Renal cortical epithelial cell (primary cell): Measurements from ENCODE around the gene RPL29. TPM values are rescaled to one million over a fixed set of nuclear protein-coding genes. Genes with fewer than 3 reads are reported as not detected.

Source experiments
- DNase-seq: peaks from one replicate; pipeline ENCODE4 v3.0.0-alpha.2; 2011; ENCODE audit warnings: low read depth
- total RNA-seq: library from RNA; depleted of rRNA; stranded (reverse); fragments of >200 nt; gene quantifications from 2 replicates; pipeline ENCODE4 v1.2.3, GENCODE V29; 2014

The RPL29 gene
- total RNA-seq, 1 donor from 2014 or later = 846 TPM

DNA sequence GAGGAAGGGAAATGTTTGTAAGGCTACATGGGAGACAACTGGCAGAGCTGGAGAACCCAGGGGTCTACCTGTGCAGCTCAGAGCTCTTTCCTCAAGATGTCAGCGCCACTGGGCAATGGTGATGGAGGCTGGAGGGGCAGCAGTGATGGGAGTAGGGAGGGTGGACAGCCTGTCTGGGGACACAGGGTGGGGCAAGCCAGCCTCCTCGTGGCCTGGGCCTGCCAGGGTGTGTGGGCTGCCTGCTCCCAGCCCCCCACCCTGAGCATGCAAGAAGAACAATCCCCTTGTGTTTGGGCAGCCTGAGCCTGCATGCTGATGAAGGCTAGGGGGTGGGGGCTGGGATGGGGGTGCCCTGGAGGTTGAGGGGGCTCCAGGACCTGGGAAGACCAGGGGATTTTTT, 29.7 kb downstream of the RPL29 start:
- DNase-seq = no peak

DNA sequence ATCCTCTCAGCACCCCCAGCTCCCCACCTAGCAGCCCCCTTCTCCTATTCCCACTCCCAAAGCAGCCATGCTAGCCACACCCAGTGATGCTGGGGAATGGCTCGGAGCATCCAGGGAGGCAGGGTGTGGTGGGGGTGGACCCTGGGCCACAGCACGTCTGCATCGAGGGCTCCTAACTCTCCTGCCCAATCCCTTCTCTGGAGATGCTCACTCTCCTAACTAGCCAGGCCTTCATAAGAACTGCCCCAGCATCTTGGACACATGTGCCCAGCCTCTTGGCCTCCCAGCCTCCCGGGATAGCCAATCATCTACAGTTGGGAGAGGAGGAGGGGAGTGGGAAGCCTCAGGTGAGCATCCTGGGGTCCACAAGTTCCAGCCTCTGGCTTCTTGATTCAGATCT, 31.2 kb downstream of the RPL29 start:
- no peak for DNase-seq

DNA sequence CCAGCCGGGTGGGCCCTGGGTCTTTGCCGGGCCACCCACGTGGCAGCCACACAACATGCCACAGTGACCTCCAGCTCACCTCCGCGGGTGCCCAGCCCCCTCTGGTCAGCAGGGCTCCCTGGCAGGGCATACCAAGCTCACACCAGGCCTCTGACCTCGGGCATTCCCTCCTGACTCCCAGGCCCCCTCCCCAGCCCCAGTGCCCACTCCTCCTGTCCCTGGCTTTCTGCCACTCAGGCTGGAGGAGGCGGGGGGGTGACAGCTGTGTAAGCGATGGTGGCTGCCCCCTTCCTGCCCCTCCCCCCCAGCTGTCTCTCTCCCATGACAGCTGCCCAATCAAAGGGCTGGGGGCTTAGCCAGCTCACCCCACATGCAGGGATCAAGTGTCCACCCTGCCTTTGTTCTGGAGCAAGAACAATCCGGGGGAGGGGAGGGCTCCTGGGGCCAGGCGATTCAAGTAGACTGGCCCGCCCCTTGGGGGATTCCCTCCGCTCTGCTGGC, 31.7 kb downstream of the RPL29 start:
- DNase-seq = no peak

DNA sequence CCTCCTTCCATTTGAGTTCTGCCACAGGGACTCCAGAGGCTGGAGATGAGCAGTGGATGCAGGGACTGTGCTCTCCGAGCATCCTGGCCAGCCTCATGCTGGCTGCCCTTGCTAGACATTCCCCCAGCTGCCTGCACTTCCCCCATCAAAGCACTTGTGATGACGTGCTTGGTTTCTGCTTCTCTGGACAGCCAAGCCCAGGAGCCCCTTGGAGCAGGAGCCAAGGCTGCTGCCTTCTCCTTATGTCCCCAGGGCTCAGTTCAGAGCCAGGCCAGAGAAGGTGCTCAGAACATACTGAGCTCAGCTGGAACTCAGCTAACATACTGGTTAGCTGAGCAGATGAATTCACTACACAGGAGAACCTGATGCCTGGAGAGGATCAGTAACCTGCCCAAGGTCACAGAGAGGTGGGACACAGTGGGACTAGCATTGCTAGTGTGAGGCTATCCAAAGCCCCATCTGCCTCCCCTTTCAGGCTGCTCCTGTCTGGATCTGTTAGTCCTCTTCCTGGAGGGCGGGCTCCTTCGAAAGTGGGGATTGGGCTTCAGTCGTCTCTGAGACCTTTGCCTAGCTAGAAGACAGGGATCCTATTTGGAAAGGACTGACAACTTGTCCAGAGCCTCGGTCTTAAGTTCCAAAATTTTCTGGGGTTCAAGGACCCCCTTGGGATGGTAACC, 32.7 kb downstream of the RPL29 start:
- no peak for DNase-seq

DNA sequence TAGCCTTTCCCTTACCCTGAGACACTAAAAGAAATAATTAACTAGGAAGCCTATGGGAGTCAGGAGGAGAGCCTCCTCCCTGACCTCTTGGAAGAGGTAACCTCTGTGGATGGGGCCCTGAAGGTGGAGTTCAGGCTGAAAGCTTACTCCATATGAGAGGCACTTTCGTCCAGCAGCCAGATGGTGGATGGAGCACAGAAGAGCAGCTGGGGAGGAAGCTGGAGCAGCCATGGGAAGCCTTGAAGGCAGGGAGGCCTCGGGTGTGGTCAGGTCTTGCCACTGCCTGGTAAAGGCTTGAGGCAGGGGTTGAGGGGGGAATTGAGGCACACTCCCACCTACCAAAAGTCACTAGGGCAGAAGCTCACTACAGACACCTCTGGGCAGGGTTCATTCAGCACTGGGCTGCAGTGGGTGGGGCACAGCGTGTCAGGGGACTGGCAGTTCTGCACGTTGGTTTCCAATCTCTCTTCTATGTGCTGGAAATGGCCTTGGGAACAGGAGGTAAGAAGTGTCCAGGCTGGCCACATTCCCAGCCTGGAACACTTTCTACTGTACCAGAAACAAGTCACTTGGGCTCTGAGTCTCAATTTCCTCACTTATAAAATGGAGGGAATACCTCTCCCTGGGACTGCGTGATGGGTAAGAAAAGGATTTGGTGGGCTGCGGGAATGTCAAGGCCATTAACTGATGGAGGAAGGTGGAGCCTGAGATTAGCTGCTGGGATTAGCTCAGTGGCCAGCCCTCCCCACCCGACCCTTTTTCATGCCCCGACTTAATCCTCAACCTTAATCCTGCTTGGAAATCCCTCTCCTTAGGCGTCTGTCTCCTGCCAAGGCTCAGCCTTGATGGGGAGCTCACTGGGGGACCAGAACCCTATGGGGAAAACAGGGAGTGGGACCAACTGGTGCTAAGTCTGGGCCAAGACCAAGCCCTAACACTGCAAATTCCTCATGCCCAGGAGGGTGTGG, 33.8 kb downstream of the RPL29 start:
- DNase-seq = no peak

DNA sequence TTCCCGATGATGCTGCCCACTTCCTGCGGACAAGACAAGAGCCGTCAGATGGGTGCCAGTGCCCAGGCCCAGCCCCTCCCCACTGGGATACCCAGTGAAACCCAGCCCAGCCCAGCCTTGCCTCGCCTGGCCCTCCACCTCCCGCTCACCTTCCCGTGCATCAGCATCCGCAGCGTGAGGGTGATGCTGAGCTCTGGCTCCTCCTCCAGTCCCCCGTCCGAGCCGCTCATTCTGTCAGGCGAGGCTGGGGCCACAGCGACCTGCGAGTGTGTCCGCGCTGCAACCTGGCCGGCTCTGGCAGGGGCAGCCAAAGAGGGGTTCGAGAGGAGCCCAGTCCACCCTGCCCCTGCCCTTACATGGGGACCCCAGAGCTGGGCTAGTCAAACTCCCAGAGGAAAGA, 34.7 kb downstream of the RPL29 start:
- no peak for DNase-seq

DNA sequence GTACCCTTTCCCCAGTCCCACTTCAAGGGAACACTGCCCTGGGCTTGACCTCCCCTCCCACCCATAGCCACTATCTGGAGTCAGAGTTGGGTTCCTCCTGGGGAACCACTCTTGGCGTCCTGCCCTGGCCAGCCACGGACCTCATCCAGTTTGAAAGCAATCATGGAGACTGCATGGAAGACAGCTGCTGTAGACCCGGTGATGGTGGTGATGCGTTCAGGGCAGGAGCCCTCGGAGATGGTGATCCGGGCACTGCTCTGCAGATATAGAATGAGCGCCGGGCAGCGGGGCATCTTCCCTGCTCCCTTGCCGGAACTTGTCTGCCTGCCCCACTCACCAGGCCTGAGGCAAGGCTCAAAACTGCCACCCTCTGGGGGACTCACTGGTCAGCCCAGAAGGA, 35.3 kb downstream of the RPL29 start:
- DNase-seq = no peak

DNA sequence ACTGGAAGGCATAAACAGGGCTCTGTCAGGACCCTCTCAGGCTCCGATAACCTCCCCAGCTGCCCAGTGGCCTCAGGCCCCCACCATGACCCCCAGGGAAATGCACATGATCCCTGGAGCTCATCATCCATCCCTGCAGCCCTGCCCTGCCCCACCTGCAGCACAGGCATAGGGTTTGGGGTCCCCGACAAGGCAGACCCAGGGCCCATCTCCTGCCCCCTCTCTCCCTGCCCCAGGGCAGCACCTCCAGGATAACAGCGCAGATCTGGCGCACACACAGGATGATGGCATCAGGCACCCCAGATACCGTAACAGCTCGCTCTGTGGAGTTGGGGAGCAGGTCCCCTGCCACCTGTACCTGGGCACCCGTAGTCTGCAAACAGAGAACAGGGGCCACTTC, 36.0 kb downstream of the RPL29 start:
- DNase-seq = no peak

DNA sequence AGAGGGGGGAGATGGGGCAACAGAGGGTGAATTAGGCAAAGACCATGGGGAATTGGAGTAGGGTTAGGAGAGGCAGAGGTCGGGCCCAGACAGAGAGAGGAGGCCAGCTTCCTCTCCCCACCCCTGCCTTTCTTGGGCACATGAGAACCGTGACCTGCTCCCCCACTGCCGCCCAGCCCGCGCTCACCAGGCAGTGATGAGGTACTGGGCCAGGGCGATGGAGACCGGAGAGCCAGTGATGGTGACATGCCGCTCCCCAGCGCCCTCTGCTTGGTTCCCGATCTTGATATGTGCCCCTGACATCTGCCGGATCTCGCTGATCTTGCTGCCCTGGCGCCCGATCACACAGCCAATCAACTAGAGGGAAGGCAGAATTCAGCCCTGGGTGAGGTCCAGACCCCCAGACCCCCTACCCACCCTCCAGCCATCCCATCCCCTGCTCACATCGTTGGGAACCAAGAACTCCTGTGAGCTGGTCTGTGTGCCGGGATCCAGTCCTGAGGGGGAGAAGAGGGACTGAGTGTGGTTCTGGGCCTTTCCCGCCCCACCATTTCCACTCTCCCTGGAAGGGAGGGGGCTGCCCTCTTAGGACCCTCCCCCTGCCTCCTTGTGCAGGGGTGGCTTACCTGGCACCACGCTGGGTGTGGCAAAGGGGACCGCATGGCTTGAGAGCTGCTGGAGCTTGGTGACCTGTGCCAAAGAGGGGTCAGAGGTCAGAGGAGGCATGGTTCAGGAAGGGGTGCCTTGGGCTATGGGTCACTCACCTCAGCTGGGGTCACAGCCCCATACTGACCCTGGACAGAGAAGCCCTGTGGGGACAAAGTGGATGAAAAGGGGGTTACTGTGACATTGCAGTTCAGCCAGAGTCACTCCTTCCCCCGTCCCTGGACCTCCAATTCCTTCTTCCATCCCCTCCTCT, 36.8 kb downstream of the RPL29 start:
- DNase-seq = no peak

DNA sequence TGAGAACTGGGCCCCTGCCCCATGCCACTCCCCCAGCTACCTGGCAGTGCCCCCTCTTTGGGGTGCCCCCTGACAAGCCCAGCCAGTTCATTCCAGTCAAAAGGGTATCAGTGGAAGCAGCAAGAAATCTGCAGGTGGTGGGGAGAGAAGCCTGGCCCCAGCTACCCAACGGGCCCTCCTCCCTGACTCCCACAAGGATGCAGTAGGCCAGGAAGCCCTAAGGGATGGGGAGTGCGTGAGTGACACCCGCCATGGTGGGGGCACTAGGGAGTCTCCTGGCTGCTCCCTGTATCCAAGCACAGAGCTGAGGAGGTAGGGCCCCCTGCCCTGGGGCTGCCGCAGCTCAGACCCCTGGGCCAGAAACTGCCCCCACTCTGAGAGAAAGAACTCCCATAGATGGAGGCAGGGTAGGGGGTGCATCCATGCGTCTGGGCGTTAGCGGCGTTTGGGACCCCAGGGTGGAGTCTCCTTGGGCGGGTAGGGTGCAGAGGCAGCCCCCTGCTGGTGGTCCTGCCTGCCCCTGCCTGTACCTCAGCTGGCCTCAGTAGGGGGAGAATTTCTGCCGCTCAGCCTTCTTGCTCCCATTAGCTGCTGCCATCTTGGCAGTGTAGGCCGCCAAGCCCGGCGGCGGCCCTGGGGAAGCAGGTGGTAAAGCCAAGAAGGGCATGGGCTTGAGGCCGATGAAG, 38.0 kb downstream of the RPL29 start:
- no peak for DNase-seq

DNA sequence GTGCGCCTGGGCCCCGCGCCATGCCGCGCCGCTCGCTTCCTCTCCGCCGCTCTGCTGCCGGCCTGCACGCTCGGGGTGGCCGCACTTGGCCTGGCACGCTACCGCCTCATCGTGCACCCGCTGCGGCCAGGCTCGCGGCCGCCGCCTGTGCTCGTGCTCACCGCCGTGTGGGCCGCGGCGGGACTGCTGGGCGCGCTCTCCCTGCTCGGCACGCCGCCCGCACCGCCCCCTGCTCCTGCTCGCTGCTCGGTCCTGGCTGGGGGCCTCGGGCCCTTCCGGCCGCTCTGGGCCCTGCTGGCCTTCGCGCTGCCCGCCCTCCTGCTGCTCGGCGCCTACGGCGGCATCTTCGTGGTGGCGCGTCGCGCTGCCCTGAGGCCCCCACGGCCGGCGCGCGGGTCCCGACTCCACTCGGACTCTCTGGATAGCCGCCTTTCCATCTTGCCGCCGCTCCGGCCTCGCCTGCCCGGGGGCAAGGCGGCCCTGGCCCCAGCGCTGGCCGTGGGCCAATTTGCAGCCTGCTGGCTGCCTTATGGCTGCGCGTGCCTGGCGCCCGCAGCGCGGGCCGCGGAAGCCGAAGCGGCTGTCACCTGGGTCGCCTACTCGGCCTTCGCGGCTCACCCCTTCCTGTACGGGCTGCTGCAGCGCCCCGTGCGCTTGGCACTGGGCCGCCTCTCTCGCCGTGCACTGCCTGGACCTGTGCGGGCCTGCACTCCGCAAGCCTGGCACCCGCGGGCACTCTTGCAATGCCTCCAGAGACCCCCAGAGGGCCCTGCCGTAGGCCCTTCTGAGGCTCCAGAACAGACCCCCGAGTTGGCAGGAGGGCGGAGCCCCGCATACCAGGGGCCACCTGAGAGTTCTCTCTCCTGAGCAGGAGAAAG, 39.6 kb downstream of the RPL29 start:
- no peak for DNase-seq

DNA sequence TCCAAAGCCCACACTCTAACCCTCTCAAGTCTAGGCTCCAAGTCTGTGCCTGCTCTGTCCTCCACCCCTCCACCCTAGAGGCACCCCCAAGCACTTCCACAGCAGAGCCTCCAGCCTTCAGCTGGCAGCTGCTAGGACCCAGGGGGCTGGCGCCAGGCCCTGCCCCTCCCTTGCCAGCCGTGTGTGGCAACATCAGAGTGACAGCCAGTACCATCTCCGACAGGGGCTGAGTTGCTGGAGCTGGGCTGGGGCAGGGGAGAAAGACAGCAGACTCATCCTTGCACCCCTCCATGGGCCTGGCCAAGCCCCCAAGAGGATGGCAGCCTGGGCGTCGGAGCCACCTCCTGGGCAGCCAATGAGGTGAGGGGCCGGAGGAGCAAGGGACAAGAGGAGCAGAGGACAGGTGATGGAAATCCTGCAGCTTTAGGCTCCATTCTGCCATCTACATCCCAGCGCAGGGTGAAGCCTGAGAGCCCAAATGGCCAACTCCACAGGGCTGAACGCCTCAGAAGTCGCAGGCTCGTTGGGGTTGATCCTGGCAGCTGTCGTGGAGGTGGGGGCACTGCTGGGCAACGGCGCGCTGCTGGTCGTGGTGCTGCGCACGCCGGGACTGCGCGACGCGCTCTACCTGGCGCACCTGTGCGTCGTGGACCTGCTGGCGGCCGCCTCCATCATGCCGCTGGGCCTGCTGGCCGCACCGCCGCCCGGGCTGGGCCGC, 40.4 kb downstream of the RPL29 start, which contains the start of gene GPR62:
TSS of gene GPR62 (plus strand) at position 207 of the 718 bp plus-strand sequence. CDS start at position 479, 272 bp downstream.
- no peak for DNase-seq

DNA sequence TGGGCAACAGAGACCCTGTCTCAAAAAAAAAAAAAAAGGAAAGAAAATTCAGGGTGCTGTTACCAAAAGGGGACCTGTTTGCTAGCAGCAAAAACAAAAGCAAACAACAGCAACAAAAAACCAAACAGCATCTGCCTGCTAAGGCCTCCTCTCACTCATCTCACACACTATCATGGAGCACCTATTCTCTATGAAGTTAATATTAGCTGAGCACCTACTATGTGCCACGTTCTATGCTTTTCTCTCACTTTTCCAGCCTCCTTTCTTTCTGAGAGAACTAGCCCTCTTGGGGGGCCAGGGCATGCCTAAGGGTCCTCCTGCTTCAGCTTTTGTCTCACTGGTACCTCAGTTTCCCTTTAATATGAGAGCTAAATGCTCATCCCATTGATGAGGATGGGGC, 41.0 kb downstream of the RPL29 start:
- DNase-seq = no peak

DNA sequence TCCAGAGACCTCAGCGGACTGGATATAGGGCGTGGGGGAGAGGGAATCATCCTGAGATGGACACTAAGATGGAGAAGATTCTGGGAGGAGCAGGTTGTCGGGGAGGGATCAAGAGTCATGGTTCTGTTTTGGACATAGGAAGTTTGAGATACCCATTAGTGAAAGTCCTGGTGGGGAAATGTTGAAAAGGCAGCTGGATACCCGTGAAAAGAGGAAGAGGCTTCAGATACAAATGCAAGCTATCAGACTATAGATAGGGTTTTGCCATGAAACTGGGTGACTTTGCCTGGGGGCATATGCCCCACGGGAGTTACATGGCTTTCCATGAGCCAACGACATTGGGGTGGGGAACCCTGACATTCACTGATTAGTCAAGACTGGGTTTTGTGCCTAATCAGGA, 41.6 kb downstream of the RPL29 start:
- no peak for DNase-seq

DNA sequence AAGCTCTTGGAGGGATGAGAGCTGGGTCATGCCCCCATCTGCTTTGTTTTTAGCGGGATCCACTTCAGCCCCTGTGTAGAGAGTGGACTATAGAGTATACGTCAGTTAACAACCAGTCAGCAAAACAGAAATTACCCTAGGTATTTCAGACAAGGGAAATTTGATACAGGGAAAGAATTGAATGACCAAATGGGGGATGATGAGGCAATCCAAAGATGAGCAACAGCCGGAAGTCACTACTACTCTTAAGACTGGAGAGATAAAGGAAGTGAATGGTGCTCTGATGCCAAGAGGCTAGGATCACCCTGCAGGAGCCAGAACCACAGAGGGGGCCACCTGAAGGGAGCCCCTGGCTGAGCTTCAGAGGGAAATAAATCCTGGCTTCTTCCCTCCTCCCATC, 42.2 kb downstream of the RPL29 start:
- no peak for DNase-seq

DNA sequence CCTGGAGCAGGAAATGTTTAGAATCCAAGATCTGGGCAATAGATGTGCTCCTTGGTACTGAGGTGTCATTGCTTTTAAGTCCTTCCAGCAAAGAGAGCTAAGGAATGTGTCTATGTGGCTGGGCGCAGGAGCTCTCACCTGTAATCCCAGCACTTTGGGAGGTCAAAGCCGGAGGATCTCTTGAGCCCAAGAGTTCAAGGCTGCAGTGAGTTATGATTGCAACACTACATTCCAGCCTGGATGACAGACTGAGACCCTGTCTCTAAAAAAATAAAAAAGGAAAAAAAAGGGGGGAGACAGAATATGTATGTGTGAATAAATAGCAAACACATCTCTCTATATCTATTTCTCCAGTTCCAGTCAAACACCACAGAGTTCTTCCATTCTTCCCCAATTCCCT, 44.8 kb downstream of the RPL29 start:
- DNase-seq = no peak

DNA sequence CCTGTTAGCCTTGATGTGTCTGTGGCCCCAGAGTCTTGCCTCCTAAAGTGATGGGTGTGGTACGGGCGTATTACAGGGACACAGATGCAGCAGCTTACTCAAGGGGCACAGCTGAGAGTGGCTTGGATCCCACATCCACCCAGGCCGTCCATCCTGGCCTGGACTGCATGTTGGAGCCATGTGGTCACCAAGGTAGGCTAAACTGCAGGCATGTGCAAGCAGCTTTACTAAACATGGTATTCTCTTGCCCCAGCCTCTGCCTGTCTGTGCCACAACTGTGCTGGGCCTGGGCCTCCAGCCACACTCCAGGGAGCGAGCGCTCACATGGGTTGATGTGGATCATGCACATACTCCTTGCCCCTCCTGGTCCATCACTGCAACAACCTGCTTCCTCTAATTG, 46.6 kb downstream of the RPL29 start:
- DNase-seq = no peak

DNA sequence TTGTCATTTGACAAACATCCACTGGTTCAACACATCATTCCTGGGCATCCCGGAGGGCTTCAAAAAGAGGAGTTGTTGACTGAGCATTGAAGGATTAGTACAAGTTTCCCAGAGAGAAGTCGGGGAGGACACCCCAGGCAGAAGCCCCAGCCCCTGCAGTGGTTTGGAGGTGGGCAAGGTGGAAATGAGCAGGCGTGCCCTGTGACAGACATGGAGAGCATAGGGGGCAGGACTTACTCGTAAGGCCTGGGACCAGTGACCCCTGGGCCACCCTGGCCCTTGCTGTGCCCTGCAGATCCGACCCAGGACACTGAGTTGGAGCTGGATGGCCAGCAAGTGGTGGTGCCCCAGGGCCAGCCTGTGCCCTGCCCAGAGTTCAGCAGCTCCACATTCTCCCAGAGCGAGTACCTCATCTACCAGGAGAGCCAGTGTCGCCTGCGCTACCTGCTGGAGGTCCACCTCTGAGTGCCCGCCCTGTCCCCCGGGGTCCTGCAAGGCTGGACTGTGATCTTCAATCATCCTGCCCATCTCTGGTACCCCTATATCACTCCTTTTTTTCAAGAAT, 47.6 kb downstream of the RPL29 start:
- no peak for DNase-seq

DNA sequence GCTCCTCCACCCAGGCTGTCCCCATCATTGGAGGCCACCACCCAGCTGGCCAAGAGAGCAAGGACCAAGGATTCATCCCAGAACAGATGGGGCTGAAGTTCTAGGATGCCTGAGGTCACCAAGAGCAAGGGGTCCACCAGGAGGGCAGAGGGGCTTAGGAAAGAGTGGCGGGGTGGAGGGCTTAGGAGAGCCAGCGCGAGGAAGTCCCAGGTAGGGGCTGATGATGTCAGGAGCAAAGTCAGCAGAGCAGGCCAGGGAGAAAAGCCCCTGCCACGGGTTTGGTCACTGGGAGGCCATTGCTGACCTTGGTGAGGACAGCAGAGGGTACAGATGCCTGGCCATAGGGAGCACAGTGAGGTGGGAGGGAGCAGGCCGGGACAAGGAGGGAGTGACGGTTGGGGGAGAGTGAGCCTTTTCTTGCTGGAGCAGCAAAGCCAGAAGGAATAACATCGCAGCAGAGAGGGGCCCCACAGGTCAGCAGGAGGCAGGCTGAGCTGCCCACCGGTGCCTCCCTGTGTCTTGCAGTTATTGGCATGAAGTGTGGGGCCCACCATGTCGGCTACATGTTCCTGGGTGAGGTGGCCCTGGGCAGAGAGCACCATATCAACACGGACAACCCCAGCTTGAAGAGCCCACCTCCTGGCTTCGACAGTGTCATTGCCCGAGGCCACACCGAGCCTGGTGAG, 48.3 kb downstream of the RPL29 start:
- no peak for DNase-seq
